HG02852 (cell line): ENCODE results near the gene PRPSAP1.
"Not testable (repeated sequence)": the region's sequence is repeated elsewhere in the genome, so short reads cannot be mapped to it uniquely, and the experiment has no call there.

ENCODE experiments used
- ATAC-seq: cut with Tn5 transposase; IDR thresholded peaks from one replicate; pipeline ENCODE4 v1.9.1; 2021; ENCODE audit warnings: mild to moderate bottlenecking, moderate library complexity; ENCODE audit not compliant: unreplicated experiment

PRPSAP1 gene

DNA sequence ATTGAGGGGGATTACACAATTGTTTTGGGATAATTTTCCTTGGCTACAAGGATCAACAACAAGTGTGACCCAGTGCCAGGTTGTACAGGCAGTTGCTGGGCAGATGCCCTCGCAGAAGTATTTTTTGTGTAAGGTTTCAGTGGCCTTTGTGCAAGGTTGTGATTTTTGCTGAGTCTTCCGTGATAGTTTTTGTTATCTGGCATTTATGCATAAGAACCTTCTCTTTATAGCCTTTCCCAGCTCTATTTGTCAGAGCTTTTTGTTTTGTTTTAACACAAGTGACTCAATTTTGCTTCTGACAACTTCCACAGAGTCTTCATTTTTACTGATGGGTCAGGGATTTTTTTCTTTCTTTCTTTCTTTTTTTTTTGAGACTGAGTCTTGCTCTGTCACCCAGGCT, 6.7 kb upstream of the PRPSAP1 start:
- no peak for ATAC-seq

DNA sequence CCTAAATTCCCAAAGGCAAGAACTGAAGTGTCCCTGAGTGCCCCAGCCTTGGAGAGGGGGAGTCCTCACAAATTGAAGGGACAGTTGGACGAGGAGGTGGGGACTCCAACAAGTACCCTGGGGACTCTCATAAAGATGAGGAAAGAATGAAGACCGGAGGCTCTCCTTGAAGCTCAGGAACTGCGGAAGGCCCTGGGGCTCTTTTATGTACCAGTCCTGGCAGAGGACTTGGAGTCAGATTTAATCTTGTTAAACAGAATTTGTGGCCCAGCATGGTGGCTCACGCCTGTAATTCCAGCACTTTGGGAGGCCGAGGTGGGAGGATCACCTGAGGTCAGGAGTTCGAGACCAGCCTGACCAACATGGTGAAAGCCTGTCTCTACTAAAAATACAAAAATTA, 6.1 kb upstream of the PRPSAP1 start:
- not testable (repeated sequence) for ATAC-seq

DNA sequence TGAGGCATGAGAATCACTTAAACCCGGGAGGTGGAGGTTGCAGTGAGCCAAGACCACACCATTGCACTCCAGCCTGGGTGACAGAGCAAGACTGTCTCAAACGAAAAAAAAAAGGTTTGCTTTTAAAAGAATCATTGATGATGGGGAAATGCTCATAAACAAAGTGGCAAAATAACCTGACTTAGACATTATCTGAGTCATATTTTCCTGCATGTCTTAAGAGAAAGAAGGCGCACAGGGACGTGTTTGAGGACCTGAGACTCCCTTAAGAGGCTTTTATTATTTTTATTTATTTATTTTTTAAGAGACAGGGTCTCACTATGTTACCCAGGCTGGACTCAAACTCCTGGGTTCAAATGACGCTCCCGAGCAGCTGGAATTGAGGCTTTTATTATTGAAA, 5.7 kb upstream of the PRPSAP1 start:
- no peak for ATAC-seq

DNA sequence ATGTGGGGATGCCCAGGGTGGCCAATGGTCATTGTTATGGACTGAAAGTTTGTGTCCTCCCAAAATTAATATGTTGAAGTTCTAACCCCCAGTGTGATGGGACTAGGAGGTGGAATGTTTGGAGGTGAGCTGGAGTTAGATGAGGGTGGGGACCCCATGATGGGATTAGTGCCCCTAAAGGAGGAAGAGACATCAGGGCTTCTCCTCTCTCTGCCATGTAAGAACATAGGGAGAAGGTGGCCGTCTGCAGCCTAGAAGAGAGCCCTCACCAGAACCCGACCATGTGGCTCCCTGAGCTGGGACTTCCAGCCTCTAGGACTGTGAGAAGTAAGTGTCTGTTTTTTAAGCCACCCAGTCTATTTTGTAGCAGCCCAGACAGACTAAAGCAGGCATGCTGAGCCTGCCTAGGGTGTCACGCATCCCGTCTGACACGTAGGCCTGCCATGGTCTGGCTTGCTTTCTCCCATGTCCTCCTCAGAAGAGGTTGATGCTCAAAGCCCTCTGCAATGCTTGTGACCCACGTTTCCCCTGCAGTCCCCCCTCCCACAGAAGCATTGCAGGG, 4.0 kb upstream of the PRPSAP1 start:
- no peak for ATAC-seq

DNA sequence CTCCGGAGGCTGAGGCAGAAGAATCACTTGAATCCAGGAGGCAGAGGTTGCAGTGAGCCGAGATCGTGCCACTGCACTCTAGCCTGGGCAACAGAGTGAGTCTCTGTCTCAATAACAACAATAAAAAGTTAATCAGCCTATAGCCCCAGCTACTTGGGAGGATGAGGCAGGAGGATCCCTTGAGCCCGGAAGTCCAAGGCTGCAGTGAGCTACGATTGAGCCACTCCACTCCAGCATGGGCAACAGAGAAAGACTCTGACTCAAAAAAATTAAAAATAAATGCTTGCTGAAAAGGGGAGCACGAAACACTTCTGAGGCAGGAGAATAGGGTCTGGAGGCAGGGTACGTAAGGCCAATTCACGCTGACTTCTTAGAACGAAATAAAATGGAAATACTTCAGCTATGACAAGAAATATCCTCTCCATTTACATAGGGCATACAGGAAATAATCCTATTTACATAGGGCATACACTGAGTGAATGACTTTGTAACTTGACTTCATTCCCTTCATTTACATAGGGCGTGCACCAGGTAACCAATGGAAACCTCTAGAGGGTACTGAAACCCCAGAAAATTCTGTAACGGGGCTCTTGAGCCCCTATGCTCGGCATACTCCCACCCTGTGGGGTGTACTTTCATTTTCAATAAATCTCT, 3.2 kb upstream of the PRPSAP1 start:
- no peak for ATAC-seq

DNA sequence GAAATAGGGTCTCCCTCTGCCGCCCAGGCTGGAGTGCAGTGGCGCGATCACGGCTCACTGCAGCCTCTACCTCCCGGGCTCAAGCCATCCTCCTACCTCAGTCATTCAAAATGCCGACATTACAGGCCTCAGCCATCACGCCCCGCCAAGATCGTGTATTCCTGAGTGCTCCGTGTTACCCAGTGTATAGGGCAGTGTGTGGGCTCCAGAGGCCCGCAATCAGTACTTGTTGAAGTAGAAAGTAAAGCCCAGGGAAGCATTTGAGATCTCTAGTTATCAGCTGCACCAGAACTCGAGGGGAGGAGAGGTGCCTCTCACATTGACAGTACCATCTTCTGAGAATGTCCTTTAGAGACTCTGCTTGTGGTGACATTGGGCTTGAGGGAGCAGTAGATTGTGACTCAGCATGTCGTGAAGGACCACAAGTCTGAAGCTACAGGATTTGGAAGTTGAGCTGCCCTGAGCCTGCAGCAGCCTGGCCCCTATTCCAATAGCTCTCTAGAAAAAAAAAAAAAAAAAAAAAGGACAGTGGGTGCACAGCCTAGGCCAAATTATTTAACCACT, 1.1 kb upstream of the PRPSAP1 start:
- ATAC-seq = no peak

DNA sequence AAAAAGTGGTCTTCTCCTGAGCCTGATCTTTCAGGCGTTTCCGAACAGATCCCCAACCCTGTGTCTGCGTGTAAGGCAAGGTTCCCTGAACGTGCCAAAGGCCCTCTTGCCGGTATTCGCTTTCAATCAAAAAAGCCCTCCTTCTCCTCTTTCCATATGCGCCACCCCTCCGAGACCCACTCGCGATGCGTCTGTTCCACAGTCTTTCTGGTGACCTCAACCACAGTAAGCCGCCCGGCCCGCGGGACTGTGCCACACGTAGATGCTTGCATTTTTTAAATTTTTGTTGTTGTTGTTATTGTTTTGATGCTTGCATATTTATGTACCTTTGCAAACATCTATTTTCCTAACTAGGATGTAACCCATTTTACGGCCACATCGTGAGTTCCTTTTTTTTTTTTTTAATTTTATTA, 607 bp upstream of the PRPSAP1 start:
- ATAC-seq = no peak

DNA sequence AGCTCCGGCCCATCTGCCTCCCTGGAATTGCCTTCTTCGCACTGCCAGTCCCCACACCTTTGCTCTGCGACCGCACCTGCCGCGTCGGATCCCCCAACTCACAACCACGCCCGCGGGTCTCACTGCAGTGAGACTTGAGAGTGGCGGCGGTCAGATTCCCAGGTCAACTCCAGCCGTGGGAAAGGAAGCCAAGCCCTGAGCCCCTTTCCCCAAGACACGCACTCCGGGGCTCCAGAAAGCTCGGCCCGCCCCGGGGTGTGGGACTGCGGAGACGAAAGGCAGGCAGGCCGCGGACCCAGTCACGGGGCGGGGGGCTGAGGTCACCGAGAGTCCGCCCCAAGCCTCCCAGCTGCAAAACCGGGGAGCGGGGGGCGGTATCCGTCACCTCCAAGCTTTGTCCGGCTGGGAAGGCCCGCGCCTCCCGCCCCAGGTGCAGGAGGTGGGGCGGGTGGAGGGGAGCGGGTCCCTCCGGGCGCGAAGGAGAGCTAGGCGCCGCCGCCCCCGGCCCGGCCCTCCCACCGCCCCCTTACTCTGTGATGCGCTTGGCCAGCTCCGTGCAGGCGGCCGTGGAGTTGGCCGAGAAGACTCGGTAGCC, 615 bp downstream of the PRPSAP1 start:
- ATAC-seq = peak; percentile 13

DNA sequence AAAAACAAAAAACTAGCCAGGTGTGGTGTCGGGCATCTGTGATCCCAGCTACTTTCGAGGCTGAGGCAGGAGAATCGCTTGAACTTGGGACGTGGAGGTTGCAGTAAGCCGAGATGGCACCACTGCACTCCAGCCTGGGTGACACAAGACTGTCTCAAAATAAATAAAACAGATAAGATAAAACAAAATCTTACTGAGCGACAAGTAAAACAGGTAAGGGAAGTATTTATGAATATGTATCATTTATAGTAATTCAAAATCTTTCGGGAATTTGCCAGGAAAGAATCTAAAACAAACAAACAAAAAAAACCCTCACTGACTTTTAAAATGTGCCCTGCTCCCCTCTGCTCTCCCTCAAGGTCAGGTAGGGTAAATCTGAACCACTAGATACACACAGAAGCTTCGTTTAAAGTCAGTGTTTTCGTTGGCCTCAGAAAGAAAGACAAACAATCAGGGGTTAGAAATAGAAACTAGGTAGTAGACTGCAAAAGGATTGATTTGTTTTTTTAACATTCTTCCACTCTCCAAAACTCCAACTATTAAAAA, 2.1 kb downstream of the PRPSAP1 start:
- ATAC-seq = no peak

DNA sequence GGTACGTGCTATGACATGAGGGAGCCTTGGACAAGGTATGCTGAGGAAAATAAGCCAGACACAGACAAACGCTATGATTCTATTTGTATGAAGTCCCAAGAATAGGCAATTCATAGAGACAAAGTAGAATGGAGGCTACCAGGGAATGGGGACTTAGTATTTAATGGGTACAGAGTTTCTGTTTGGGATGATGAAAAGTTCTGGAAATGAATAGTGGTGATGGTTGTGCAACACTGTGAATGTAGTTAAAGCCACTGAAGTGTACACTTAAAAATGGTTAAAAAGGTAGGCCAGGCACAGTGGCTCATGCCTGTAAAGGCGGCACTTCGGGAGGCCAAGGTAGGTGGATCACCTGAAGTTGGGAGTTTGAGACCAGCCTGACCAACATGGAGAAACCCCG, 3.3 kb downstream of the PRPSAP1 start:
- ATAC-seq = no peak

DNA sequence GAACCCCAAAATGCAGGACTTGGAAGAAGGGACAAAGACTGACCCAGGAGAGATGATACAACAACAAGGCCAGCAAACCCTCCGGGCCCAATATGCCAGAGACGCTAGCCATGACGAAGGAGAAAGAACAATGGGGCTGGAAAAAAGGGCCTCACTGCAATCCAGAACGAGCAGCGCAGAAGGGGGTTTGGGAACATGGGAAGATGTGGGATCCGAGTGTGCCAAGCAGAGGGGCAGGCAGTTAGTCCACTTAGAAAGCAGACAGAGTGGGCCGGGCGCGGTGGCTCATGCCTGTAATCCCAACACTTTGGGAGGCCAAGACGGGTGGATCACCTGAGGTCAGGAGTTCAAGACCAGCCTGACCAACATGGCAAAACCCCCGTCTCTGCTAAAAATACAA, 6.8 kb downstream of the PRPSAP1 start:
- not testable (repeated sequence) for ATAC-seq

DNA sequence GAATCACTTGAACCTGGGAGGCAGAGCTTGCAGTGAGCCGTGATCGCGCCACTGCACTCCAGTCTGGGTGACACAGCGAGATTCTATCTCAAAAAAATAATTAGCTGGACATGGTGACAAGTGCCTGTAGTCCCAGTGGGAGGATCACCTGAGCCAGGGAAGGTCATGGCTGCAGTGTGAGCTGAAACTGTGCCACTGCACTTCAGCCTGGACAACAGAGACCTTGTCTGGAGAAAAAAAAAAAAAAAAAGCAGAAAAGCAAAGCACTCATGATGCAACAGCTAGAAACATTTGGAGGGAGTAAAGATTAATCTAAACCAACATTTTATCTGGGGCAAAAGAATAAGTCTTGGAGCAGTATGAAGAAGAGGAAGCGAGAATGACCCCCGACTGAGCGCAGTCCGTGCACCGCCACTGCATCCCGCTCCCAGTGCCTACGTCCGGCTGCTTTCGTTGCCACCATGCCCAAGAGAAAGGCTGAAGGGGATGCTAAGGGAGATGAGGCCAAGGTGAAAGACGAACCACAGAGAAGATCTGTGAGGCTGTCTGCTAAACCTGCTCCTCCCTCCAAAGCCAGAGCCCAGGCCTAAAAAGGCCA, 8.2 kb downstream of the PRPSAP1 start:
- no peak for ATAC-seq

DNA sequence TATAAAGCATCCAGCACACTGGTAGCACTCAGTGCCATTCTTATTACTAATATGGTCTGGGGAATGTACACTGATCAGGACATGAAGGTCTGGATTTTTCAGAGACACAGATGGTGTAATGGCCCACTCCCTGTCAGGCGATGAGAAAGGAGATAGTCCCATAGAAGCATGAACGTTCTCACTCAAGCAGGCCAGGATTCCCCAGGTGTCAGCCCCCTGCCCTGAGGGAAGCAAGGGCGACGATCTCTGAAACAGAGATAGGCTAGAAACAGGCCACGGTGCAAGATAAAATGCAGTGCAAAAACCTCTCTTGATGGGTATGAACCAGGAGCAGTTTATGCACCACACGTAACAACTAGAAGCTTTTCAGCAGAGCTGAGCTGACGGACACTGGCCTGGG, 10.6 kb downstream of the PRPSAP1 start:
- no peak for ATAC-seq

DNA sequence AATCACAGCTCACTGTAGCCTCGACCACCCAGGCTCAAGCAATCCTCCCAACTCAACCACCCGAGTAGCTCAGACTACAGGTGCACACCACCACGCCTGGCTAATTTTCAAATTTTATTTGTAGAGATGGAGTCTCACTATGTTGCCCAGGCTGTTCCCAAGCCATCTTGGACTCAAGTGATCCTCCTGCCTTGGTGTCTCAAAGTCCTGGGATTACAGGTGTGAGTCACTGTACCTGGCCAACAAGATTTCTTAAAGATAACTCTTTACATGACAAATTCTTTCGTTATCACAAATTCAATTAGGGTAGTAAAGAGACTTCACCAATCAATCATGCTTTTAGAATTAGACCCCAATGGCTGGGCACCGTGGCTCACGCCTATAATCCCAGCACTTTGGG, 12.4 kb downstream of the PRPSAP1 start:
- no peak for ATAC-seq

DNA sequence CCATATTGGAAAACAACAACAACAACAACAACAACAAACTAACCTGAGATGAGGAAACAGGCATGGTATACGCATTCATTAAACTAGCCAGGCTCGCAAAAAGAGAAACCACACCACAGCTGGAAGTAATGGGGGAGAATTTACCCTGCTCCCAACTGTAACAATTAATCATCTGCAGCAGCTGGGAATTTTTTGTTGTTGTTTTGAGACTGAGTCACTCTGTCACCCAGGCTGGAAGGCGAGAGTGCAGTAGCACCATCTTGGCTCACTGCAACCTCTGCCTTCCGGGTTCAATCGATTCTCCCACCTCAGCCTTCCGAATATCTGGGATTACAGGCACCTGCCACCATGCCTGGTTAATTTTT, 16.3 kb downstream of the PRPSAP1 start:
- no peak for ATAC-seq

DNA sequence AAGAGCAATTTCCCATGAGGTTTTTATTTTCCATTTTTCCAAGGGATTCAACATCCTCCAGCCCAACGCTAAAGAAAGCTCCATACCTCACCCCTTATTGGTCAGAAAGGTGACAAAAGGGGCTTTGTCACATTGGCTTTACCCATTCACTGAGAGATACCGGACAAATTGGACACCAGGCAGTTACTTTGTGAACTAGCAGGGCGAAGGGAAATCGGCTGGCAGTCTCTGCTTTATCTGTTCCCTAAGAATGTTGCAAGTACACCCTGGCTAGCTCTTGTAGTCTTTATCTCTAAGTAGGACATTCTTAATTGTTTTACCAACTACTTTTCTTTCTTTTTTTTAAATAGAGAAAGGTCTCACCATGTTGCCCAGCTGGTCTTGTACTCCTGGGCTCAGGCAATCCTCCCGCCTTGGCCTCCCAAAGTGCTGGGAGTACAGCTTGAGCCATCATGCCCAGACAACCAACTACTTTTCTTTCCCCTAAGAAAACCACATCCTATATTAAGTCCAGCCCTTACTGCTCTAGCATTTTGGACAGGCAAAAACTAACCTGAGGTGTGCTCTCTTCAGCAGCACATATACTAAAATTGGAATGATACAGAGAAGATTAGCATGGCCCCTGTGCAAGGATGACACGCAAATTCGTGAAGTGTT, 16.8 kb downstream of the PRPSAP1 start:
- ATAC-seq = no peak

DNA sequence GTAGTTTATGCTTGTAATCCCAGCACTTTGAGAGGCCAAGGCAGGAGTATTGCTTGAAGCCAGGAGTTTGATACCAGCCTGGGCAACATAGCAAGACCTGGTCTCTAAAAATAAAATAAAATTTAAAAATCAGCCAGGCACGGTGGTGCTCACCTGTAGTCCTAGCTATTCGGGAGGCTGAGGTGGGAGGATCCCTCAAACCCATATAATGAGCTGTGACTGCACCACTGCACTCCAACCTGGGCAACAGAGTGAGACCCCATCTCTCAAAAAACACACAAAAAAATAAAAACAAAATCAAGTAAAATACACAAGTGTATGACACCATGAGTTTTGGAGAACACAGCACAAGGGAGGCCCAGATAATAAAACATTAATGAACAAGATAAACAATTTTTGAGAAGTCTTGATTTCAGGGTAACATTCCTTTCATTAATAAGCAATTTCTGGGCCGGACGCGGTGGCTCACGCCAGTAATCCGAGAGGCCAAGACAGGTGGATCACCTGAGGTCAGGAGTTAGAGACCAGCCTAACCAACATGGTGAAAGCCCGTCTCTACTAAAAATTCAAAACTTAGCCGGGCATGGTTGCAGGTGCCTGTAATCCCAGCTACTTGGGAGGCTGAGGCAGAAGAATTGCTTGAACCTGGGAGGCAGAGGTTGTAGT, 17.9 kb downstream of the PRPSAP1 start:
- ATAC-seq = no peak

DNA sequence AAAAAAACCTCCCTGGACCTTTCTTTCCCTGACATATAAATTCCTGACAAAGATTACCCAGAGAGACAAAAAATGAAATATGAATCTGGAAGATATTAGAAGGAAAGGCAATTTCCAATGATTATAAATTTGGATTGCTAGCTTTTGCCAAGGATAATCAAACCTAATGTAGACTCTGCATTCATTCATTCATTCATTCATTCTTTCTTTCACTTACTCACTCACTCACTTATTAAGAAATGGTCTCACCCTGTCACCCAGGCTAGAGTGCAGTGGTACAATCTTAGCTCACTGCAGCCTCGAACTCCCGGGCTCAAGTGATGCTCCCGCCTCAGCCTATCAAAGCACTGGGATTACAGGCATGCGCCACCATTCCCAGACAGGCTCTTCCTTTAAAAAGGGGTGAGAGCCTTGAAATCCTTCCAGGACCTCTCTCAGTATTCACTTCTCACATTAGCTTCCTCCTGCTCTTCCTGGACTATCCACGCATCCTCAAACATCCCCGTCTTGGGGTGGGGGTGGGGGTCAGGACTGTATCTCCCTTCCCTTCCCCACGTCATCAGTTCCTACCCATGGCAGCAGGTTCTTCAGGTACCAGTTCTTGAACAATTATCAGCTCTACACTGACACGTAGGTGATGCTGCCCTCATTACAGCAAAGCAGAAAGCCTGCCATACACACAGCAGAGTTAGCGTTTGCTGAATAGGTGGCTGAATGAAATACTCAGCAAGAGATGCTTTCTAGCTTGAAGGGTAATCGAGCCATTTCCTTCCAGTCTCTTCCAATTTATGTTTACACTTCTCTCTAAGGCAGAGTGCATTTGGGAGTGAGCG, 19.8 kb downstream of the PRPSAP1 start:
- ATAC-seq = no peak

DNA sequence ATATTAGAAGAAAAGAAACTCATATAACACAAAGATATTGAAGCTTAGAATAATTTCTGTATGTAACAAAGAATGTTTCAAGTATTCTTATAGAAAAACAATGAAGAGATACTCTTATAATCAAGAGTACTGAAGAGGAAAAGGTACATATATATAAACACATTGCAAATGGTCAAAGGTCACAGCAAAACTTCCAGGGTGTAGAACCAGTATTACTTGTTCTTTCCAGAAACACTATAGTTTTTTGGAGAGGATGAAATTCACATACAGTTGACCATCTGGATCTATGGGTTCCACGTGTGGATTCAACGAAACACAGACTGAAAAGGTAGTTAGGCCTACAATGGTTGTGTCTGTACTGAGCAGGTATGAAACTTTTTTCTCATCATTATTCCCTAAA, 22.6 kb downstream of the PRPSAP1 start:
- no peak for ATAC-seq

DNA sequence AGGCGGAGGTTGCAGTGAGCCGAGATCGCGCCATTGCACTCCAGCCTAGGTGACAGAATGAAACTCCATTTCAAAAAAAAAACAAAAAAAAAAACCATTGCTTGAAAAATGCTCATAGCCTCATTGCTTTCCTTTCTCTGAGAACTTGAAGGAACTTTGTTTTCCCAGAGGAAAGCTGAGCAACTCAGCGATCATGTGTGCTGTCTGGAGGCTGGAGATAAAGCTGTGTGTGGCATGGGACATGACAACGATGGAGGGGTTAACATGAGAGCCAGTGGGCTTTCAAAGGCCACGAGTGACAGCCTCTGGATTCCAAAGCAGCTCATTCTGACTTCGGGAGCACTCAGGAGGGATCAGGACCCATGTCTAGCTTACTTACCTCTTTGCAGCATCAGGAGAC, 24.1 kb downstream of the PRPSAP1 start:
- ATAC-seq = no peak
